GM19351 (cell line): Measurements from ENCODE around the gene SLC37A1.
A peak's percentile ranks its signal among the peaks of the same experiment; 100 is the strongest.

Experiments
- ATAC-seq: cut with Tn5 transposase; IDR thresholded peaks from one replicate; pipeline ENCODE4 v1.9.1; 2021; ENCODE audit warnings: mild to moderate bottlenecking, moderate library complexity; ENCODE audit not compliant: unreplicated experiment

Gene SLC37A1

GRCh38 chr21:42503711-42504110, 9.9 kb upstream of the SLC37A1 start:
- no peak for ATAC-seq

GRCh38 chr21:42505090-42505726, 8.4 kb upstream of the SLC37A1 start:
- ATAC-seq: peak; percentile 97

GRCh38 chr21:42507418-42507817, 6.2 kb upstream of the SLC37A1 start:
- no peak for ATAC-seq

GRCh38 chr21:42508371-42508770, 5.3 kb upstream of the SLC37A1 start:
- no peak for ATAC-seq

- ATAC-seq: no peak
Measured at GRCh38 chr21:42509244-42509643, 4.4 kb upstream of the SLC37A1 start.

- ATAC-seq: no peak
Measured at GRCh38 chr21:42512346-42513034, 1.2 kb upstream of the SLC37A1 start.

GRCh38 chr21:42513985-42514882, 582 bp downstream of the SLC37A1 start:
- peak; percentile 50 for ATAC-seq

GRCh38 chr21:42514883-42515228, 1.2 kb downstream of the SLC37A1 start:
- no peak for ATAC-seq

- no peak for ATAC-seq
Measured at GRCh38 chr21:42515708-42516502, 2.3 kb downstream of the SLC37A1 start.

GRCh38 chr21:42518215-42518614, 4.6 kb downstream of the SLC37A1 start:
- no peak for ATAC-seq

- no peak for ATAC-seq
Measured at GRCh38 chr21:42518626-42519025, 5.0 kb downstream of the SLC37A1 start.

GRCh38 chr21:42520628-42521253, 7.1 kb downstream of the SLC37A1 start:
- ATAC-seq: no peak

- ATAC-seq: no peak
Measured at GRCh38 chr21:42521384-42521783, 7.7 kb downstream of the SLC37A1 start.

GRCh38 chr21:42521805-42522204, 8.2 kb downstream of the SLC37A1 start:
- ATAC-seq: no peak

GRCh38 chr21:42522271-42522670, 8.6 kb downstream of the SLC37A1 start:
- no peak for ATAC-seq

GRCh38 chr21:42522771-42523170, 9.1 kb downstream of the SLC37A1 start:
- no peak for ATAC-seq

GRCh38 chr21:42523211-42523610, 9.6 kb downstream of the SLC37A1 start:
- no peak for ATAC-seq

- ATAC-seq: no peak
Measured at GRCh38 chr21:42523941-42524340, 10.3 kb downstream of the SLC37A1 start.

GRCh38 chr21:42524341-42525028, 10.8 kb downstream of the SLC37A1 start:
- peak; percentile 76 for ATAC-seq

- ATAC-seq: no peak
Measured at GRCh38 chr21:42525029-42525581, 11.5 kb downstream of the SLC37A1 start.
